Endothelial cell of umbilical vein (primary cell): Measurements from ENCODE around the gene DRAM1. TPM values are rescaled to one million over a fixed set of nuclear protein-coding genes. Genes with fewer than 3 reads are reported as not detected.

Experiments used
- BruUV-seq: library from RNA; stranded (reverse); fragments of 400-500 nt; replicated peaks from 2 replicates; lab custom pipeline; 2021; lab: Mats Ljungman, UMichigan
- CTCF ChIA-PET: fragments of 300-600, 350-600 bp; sonication (Branson Sonifier 250); formaldehyde crosslinking; loops from one replicate; lab custom pipeline; 2021; ENCODE audit warnings: antibody characterized with exemption, inconsistent platforms; lab: Charles Lee
- POLR2A ChIA-PET: fragments of 300-600, 350-600 bp; sonication (Branson Sonifier 250); formaldehyde crosslinking; loops from one replicate; lab custom pipeline; 2021; ENCODE audit warnings: antibody characterized with exemption, inconsistent platforms; lab: Charles Lee
- DNase-seq: peaks from one replicate; pipeline ENCODE4 v3.0.0-alpha.2; 2011; ENCODE audit warnings: low read depth, low spot score
- FAIRE-seq: peaks from 2 replicates; lab custom pipeline; 2011; peaks lifted over from hg19 to GRCh38; lab: Jason Lieb, UNC
- H2AFZ ChIP-seq: 2 replicates; pipeline ENCODE4 v1.6.0; 2012; ENCODE audit warnings: low read depth, low read length, control low read depth, inconsistent platforms
- H3K27ac ChIP-seq: 2 replicates; pipeline ENCODE4 v1.5.1; 2011; ENCODE audit warnings: low read depth, mild to moderate bottlenecking, control low read depth, low read length, moderate library complexity; ENCODE audit not compliant: insufficient read depth
- H3K27me3 ChIP-seq, 2 experiments: 2 replicates each; pipeline versions ENCODE4 v1.6.0 to v1.6.1; 2011; ENCODE audit warnings: low read length in 2 of 2, mixed read lengths in 1 of 2; ENCODE audit not compliant: control insufficient read depth in 2 of 2, insufficient read depth in 2 of 2
- H3K36me3 ChIP-seq, 2 experiments: 2 replicates in 1 of 2; 3 replicates in 1 of 2; pipeline ENCODE4 v1.5.1; 2011; ENCODE audit warnings: low read length in 2 of 2, mild to moderate bottlenecking in 1 of 2, moderate library complexity in 1 of 2; ENCODE audit not compliant: control insufficient read depth in 2 of 2, insufficient read depth in 2 of 2; ENCODE audit errors: extremely low read depth in 1 of 2
- H3K4me1 ChIP-seq: 3 replicates; pipeline ENCODE4 v1.5.1; 2011; ENCODE audit warnings: mild to moderate bottlenecking, low read length; ENCODE audit not compliant: control insufficient read depth, insufficient read depth; ENCODE audit errors: extremely low read depth
- H3K4me2 ChIP-seq: 2 replicates; pipeline ENCODE4 v1.6.1; 2011; ENCODE audit warnings: low read length, control low read depth, mixed read lengths; ENCODE audit not compliant: insufficient read depth
- H3K4me3 ChIP-seq, 3 experiments: fragments of 200-600 bp in 1 of 3; sonication (generic), shearing (Covaris generic) in 1 of 3; replicated peaks in 1 of 3; 2 replicates each; pipeline ENCODE4 v1.5.1; 2011 to 2016; ENCODE audit warnings: control low read depth in 3 of 3, low read length in 3 of 3, mild to moderate bottlenecking in 2 of 3, inconsistent platforms in 1 of 3, low read depth in 1 of 3, moderate library complexity in 1 of 3; ENCODE audit not compliant: insufficient read depth in 1 of 3
- H3K79me2 ChIP-seq: 2 replicates; pipeline ENCODE4 v1.6.0; 2012; ENCODE audit warnings: low read length, inconsistent platforms; ENCODE audit not compliant: control insufficient read depth, insufficient read depth
- H3K9ac ChIP-seq: replicated peaks from 2 replicates; pipeline ENCODE3; 2011; ENCODE audit warnings: low read length, control low read depth; ENCODE audit not compliant: insufficient read depth; ENCODE audit errors: extremely low read depth
- H3K9me1 ChIP-seq: replicated peaks from 3 replicates; pipeline ENCODE4 v1.6.0; 2011; ENCODE audit warnings: mild to moderate bottlenecking, low read length; ENCODE audit not compliant: control insufficient read depth, insufficient read depth; ENCODE audit errors: extremely low read depth
- H3K9me3 ChIP-seq: replicated peaks from 2 replicates; pipeline ENCODE4 v1.5.1; 2012; ENCODE audit warnings: low read length, inconsistent platforms; ENCODE audit not compliant: control insufficient read depth, insufficient read depth
- H4K20me1 ChIP-seq: replicated peaks from 2 replicates; pipeline ENCODE3; 2011; ENCODE audit warnings: mild to moderate bottlenecking, low read length; ENCODE audit not compliant: control insufficient read depth, insufficient read depth; ENCODE audit errors: extremely low read depth
- CTCF ChIP-seq, 2 donors: IDR thresholded peaks; 1 replicate in 1 of 2; 2 replicates in 1 of 2; pipeline ENCODE4 v1.5.1; 2011; ENCODE audit warnings: low read length in 2 of 2, mild to moderate bottlenecking in 2 of 2, moderate library complexity in 2 of 2, control low read depth in 1 of 2, inconsistent platforms in 1 of 2, low read depth in 1 of 2; ENCODE audit not compliant: insufficient read depth in 1 of 2; ENCODE audit errors: extremely low read depth in 1 of 2
- EZH2 ChIP-seq: IDR thresholded peaks from 2 replicates; pipeline ENCODE4 v1.6.1; 2012; ENCODE audit warnings: borderline replicate concordance, low read depth, mild to moderate bottlenecking, moderate library complexity, low read length, inconsistent platforms; ENCODE audit not compliant: severe bottlenecking
- FOS ChIP-seq: IDR thresholded peaks from 2 replicates; pipeline ENCODE4 v1.6.1; 2011; ENCODE audit warnings: mild to moderate bottlenecking, low read length, moderate library complexity, borderline replicate concordance; ENCODE audit not compliant: insufficient read depth
- GATA2 ChIP-seq: IDR thresholded peaks from 2 replicates; pipeline ENCODE4 v1.7.0; 2011; ENCODE audit warnings: low read depth, mild to moderate bottlenecking, moderate library complexity, mixed read lengths, low read length; ENCODE audit not compliant: insufficient read length, insufficient read depth
- JUN ChIP-seq: IDR thresholded peaks from 2 replicates; pipeline ENCODE4 v1.6.1; 2011; ENCODE audit warnings: borderline replicate concordance, low read depth; ENCODE audit not compliant: insufficient read length, insufficient read depth
- MAX ChIP-seq: IDR thresholded peaks from 2 replicates; pipeline ENCODE4 v1.6.1; 2011; ENCODE audit not compliant: insufficient read depth, insufficient read length
- MYC ChIP-seq: IDR thresholded peaks from one replicate; pipeline ENCODE4 v1.6.1; 2011; ENCODE audit warnings: mild to moderate bottlenecking, low read depth, low read length
- POLR2A ChIP-seq: IDR thresholded peaks from 2 replicates; pipeline ENCODE4 v1.6.1; 2012; ENCODE audit warnings: low read depth, mild to moderate bottlenecking, control low read depth, low read length
- POLR2AphosphoS5 ChIP-seq: IDR thresholded peaks from 2 replicates; pipeline ENCODE4 v1.6.1; 2012; ENCODE audit warnings: low read depth, mild to moderate bottlenecking, control low read depth, low read length, moderate library complexity; ENCODE audit not compliant: insufficient read depth
- dilution Hi-C: fragments of 300-500 bp; cut with MboI; formaldehyde crosslinking; loops from one replicate; pipeline ENCODE4 v1.15.0; 2019; ENCODE audit warnings: low sequenced_read_pairs; ENCODE audit not compliant: extremely low pct_ligation_motif_present
- intact Hi-C: fragments of 100-400 bp; cut with micrococcal nuclease; formaldehyde crosslinking; loops from one replicate; pipeline ENCODE4 v1.10.0; 2022
- polyA plus RNA-seq, 4 experiments: library from polyadenylated mRNA; depleted of rRNA in 3 of 4; stranded (reverse) in 3 of 4; unstranded in 1 of 4; fragments of >200 nt; gene quantifications; 2 replicates each; pipeline versions ENCODE4 v1.2.1 to v1.2.3, GENCODE V29; 2011 to 2012; ENCODE audit warnings: missing spikeins in 1 of 4
- total RNA-seq: library from RNA; stranded (reverse); gene quantifications from 2 replicates; pipeline ENCODE4 v1.2.3, GENCODE V29; 2021

Gene DRAM1
- total and polyA plus RNA-seq, 2 donors (not counting 3 experiments of a cell fraction or from before 2014, with no cell fraction given) = 24.6 to 46.3 TPM

- POLR2A ChIA-PET = no interaction called here
- no peak for FAIRE-seq
These were observed 15.4 kb downstream of the DRAM1 start for GRCh38 chr12:101892794-101893193.

More at GRCh38 chr12:101892794-101893193, 15.4 kb downstream of the DRAM1 start:
- Histone ChIP-seq H3K27me3 (no peaks in the 10 kb centered on the region), H3K4me3 (no peak overlapping the region), H3K9me1 (no peaks in the 10 kb centered on the region), H4K20me1 (no peaks in the 10 kb centered on the region), H3K4me1 (peaks cover 40% of the 10 kb centered on the region), H3K79me2 (peaks cover 26% of the 10 kb centered on the region), H3K36me3 (no peaks in the 10 kb centered on the region), H3K9ac (no peak overlapping the region), H3K4me2 (no peak overlapping the region), H3K9me3 (no peaks in the 10 kb centered on the region), H3K27ac (no peak overlapping the region), H2AFZ (no peak overlapping the region)
- BruUV-seq = no TSS peak
- TF ChIP-seq JUN (no peak), MYC (no peak), CTCF (IDR thresholded peaks at IDR 0.05; ENCODE audit: extremely low read depth in 1 of 2, insufficient read depth in 1 of 2, low read depth in 1 of 2, low read length in 2 of 2) (no peak), POLR2A (no peak), FOS (no peak), GATA2 (no peak), MAX (no peak), EZH2 (no peak), POLR2AphosphoS5 (no peak)
- dilution Hi-C loops (no loop called here), intact Hi-C loops (no loop called here)
- no peak for DNase-seq
- CTCF ChIA-PET = interaction anchor here (1.6 to 2.9 kb wide), 4 partner anchors 10 to 119 kb away, joined by 4 to 19 read pairs (median 11); partner anchors contain the start of gene GNPTAB
